COR-L47 (cell line): Measurements from ENCODE around the gene SAMD9L.
A peak's percentile ranks its signal among the peaks of the same experiment; 100 is the strongest.

Experiments
- DNase-seq: peaks from one replicate; lab custom pipeline; 2025; lab: John Stamatoyannopoulos, UW

SAMD9L gene

GRCh38 chr7:93148144-93148543, at the start of gene SAMD9L:
TSS of gene SAMD9L (minus strand) at chr7:93148385. CDS start at chr7:93135971, 12,414 bp downstream.
- no peak for DNase-seq

DNA sequence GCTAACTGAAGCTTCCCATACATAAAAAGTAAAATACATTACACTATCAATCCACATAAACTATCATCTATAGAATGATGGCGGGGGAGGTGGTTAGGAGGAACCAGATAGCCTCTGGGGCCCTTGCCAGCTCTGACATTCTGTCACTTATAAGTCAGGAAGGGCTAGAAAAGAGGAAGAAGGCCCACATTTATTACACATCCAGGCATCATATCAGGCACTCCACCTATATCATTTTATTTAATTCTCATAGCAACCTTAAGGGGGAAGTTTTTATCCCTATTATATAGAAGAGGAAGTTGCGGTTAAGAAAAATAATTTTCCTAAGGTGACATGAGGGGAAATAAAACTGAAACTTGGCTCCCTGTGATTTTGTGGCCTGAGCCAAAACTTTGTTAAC, 48.2 kb upstream of the SAMD9L start:
- DNase-seq, result no peak

DNA sequence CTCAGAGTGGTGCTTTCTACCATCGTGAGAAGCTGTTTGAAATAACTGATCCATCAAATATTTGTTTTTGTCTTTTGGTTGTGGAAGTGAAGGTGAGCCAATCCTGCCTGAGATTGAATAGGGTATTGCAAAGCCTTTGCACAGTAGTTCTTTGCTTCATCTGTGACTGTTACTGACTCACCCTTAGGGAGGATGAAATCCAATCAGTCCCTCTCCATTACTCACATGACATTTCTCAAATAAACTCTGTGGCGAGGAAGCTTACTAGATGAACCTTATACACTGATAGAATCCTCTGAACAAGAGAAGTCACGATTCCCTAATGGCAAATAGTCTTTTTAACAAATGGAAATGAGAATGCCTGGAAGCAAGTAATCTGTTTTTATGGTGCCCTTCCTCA, 46.2 kb upstream of the SAMD9L start:
- DNase-seq, result no peak

DNA sequence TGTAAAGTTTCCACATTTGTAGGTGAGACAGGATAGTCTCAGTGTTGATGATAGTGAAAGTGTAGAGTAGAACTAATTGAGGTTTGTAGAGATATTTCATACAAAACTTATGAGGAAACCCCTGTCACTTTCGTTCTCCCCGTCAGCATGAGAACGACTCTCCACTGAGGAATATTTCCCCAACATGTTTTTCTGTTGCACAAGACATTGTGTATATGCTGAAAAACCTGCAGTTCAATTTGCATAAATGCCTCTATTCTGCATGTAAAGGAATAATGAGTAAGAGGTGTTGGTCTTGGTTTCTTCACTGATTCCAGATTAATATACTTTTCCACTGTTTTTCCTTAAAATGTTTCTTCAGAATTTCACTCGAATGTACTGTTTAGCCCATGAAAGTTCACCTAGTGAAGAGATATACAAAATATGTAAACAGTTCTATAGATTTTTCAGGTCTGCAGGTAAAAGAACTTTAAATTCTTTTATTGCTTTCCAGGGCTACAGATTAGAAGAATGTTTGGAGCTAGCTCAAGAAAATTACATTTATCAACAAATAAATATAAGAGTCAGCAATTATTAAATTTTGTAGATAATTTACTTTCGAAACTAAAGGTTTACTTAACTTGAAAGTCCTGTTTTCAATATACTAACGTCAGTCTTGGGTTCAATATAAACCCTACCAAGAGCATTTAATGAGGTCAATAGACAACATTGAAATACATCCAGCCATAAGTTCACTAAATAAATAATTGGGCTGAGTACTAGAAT, 40.9 kb upstream of the SAMD9L start:
- no peak for DNase-seq

GRCh38 chr7:93185303-93186027, 37.3 kb upstream of the SAMD9L start:
- no peak for DNase-seq

DNA sequence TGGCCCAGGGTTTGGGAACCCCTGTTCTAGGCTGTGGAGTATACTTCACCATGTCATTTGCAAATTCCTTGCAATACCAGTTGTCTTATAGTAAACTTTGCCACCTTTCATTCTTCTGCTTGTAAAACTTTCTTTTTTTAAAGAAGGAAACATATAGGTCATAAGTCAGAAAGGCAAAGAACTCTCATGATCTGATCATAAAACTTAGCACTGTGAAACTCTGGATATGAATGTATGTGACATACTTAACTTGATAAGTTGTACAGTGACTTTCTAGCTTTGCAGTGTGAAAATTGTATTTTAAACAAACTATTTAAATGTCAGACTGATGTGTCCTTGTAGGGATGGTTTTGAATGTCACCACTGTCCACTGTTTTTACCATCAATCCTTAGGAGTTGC, 31.0 kb upstream of the SAMD9L start:
- no peak for DNase-seq

DNA sequence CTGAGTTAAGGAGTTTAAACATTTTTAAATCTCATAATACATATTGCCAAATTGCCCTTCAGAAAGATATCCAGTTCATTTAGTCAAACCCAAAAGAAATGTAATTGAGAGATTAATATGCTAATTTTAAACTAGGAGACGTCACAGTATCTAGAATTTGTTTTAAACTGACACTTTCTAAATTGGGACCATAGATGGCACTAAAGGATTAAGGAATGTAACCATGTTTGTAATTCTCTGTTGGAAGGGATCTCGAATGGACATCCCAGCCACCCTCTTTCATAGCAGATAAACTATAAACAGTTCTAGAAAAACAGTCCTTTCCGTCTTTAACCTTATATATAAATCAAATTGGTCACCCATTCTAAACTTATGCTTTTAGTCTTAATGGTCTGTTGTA, 30.0 kb upstream of the SAMD9L start:
- peak; percentile 48 for DNase-seq

GRCh38 chr7:93176992-93177580, 28.9 kb upstream of the SAMD9L start:
- DNase-seq, result no peak

- no peak for DNase-seq
Measured at GRCh38 chr7:93175219-93175618, 27.0 kb upstream of the SAMD9L start.

- DNase-seq, result no peak
Measured at GRCh38 chr7:93172683-93173082, 24.5 kb upstream of the SAMD9L start.

DNA sequence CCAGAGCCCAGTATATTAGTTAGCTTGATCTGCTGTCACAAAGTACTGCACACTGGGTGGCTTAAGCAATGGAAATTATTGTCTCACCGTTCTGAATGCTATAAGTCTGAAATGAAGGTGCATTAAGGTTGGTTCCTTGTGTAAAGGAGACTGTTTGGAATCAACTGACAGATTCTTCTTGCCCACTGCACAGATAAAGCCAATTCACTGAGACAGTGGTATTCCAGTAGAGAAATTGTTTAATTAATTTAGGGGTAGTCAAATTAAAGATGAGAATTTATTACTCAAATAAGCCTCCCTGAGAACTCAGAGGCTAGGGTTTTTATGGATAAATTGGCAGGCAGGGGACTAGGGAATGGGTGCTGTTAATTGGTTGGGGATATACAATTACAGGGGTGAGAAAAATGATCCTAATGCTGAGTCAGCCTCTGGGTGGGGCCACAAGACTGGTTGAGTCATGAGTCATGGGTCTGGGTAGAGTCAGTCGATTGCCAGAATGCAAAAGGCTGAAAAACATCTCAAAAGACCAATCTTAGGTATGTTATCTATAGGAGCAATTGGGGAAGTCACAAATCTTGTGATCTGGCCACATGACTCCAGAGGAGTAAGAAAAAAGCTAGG, 23.5 kb upstream of the SAMD9L start:
- DNase-seq, result no peak

GRCh38 chr7:93165447-93165846, 17.3 kb upstream of the SAMD9L start:
- DNase-seq, result no peak

DNA sequence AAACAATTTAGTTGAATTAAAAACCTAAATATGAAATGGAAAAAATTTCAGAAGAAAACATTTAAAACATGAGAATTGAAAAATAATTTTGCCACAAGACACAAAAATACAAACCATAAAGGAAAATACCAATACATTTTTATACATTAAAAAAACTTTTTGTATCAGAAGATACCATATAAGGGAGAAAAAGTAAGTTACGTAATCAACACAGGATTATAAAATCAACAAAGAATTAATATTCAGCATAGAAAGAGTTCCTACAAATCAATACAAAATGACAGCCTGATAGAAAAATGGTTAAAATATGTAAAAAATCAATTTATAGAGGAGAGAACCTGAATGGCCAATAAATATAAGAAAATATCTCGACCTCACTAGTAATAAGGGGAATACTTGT, 16.6 kb upstream of the SAMD9L start:
- DNase-seq, result no peak

DNA sequence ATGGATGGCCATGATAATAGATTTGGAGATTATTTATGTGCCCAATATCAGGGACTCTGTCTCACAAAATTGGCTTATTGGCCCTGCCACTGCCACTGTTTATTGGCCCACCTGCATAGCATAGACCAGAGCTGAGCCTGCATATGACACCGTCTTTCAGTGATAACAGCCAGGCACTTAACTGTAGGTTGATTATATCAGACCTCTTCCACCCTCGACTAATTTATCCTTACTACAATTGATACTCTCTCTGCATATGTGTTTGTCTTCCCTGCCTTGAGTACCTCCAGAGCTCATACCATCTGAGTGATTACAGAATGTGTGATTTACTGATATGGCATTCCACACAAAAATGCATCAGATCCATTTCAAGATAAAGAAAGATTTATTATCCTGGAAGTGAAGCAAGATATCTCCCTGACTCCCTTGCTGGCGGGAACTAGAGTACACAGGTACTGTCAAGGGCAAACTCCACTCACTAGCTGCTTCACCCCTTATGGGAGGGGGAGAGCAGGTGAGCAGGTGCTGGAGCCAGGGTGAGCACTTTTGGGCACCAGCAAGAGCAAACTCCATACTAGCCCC, 13.1 kb upstream of the SAMD9L start:
- no peak for DNase-seq

- DNase-seq, result no peak
Measured at GRCh38 chr7:93160410-93160809, 12.2 kb upstream of the SAMD9L start.

- no peak for DNase-seq
Measured at GRCh38 chr7:93159490-93159889, 11.3 kb upstream of the SAMD9L start.

DNA sequence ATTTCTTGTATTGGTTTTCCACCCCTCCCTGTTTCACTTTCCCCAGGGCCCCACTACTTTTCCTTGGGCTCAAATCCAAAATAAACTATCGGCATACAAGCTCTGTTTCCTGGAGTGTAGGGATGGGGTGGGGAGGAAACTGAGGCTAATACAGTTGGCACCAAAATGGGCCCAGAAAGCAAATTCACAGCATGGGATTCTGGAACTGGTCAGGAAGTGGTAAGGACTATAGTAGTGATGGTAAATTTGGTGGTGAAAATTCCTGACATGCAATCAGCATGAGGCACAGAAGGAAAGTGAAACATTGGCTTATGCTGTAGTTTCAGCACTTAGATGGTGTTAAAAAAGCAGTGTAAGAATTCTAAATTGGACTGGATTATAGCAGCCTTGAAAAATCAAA, 8.7 kb upstream of the SAMD9L start:
- DNase-seq, result no peak

- DNase-seq, result no peak
Measured at GRCh38 chr7:93150200-93150835, 2.1 kb upstream of the SAMD9L start.

GRCh38 chr7:93148727-93149126, 542 bp upstream of the SAMD9L start:
- no peak for DNase-seq

DNA sequence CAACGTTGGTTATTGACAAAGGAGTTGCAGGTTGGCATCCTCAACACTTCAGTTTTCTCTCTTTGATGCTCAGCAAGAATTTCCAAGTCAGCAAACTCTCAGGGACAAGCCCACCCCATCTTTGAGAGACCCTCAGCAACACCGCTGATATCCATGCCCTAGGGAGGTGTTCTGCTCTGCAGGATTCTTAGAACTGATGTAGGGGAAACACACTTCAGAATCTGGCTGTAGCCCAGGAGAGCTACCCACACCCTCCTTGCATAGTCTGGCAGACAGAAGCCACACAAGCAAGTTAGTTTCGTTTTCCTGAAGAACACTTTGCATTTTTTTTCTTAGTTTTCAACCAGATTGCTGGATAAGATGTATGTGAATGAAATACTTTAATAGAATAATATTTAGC, 822 bp downstream of the SAMD9L start:
- peak; percentile 8 for DNase-seq

DNA sequence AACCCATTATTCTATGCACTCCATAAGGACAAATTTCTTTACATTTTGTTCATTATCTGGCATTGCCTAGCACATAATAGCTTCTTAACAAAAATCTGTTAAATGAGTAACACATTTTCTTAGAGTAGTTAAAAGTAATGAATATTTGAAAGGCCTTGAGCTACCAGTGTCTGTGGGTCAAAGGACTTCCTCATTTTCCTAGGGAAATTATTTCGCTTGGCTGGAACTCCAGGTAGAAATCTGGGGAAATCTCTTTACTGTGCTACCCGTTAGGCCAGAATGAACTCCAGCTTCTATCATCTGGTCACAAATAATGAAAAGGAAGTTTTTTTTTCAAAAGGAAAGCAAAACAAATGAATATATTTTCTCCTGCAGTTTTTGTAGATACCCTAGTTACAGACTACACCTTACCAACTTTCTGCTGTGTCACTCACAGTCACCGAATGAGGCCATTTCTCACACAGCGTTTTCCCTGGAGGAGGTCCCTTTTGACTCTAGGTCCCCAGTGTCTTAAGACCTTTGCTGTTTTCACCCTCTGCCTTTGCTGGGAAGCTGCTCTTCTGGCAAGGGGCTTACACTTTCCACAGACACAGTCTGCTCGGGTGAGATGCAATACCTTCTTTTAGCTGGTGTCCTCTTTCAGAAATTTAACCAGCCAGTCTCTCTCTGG, 1.6 kb downstream of the SAMD9L start:
- DNase-seq, result no peak
